Calu3 (cell line): ENCODE data around the gene ADRA1B. TPM values are rescaled to one million over a fixed set of nuclear protein-coding genes. Genes with fewer than 3 reads are reported as not detected.

Experiments
- BruUV-seq: library from RNA; stranded (reverse); fragments of 400-500 nt; replicated peaks from 2 replicates; lab custom pipeline; 2021; lab: Mats Ljungman, UMichigan
- CTCF ChIA-PET: fragments of 300-600 bp; sonication (Branson Sonifier 250); formaldehyde crosslinking; loops from one replicate; lab custom pipeline; 2022; ENCODE audit warnings: antibody characterized with exemption; lab: Charles Lee
- DNase-seq: peaks from one replicate; pipeline ENCODE4 v3.0.0; 2022
- H3K27ac Mint-ChIP-seq: one replicate; pipeline ENCODE4 v1.8.0; 2022; ENCODE audit warnings: mixed read lengths; ENCODE audit not compliant: unreplicated experiment
- H3K27me3 Mint-ChIP-seq: one replicate; pipeline ENCODE4 v1.8.0; 2022; ENCODE audit warnings: mixed read lengths; ENCODE audit not compliant: unreplicated experiment
- H3K36me3 Mint-ChIP-seq: one replicate; pipeline ENCODE4 v1.8.0; 2022; ENCODE audit warnings: mild to moderate bottlenecking, moderate library complexity, mixed read lengths; ENCODE audit not compliant: insufficient read depth, unreplicated experiment
- H3K4me1 Mint-ChIP-seq: one replicate; pipeline ENCODE4 v1.8.0; 2022; ENCODE audit warnings: mild to moderate bottlenecking, low read depth, mixed read lengths; ENCODE audit not compliant: unreplicated experiment
- H3K4me3 Mint-ChIP-seq: one replicate; pipeline ENCODE4 v1.8.0; 2022; ENCODE audit warnings: mild to moderate bottlenecking, low read depth, moderate library complexity, mixed read lengths; ENCODE audit not compliant: unreplicated experiment
- H3K9me3 Mint-ChIP-seq: one replicate; pipeline ENCODE4 v1.8.0; 2022; ENCODE audit warnings: low read depth, mixed read lengths; ENCODE audit not compliant: unreplicated experiment
- intact Hi-C: fragments of 100-400 bp; cut with micrococcal nuclease; formaldehyde crosslinking; loops from one replicate; pipeline ENCODE4 v1.10.0; 2022; ENCODE audit not compliant: unreplicated experiment
- total RNA-seq: library from RNA; stranded (reverse); gene quantifications from 2 replicates; pipeline ENCODE4 v1.2.3, GENCODE V29; 2022
- TF ChIP-seq, protein P1 (sequence below): fragments of 200-600 bp; IDR thresholded peaks from one replicate; pipeline ENCODE4 v1.8.0; 2022; ENCODE audit warnings: antibody characterized with exemption; ENCODE audit not compliant: unreplicated experiment

ADRA1B gene
- total RNA-seq, 1 experiment from 2014 or later = 10.9 TPM

DNA sequence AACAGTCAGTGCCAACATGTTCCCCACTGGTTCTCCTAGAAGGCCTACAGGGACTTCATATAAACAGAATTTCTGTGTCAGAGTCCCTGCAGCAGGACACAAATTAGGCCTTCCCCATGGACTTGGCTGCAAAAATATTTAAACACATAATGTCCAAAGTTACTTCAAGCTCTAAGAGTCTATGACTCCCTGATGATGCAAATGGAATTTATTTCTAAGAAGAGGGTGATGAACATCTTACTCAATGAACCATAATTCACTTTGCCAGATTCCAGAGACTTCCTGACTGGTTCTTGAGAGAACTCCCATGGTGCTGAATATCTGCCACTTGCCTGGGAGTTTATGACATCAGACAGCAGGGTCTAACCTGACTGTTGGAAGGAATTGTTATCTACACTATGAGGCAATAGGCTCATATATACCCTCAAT lies 32.7 kb upstream of the ADRA1B start:
- H3K4me3 Mint-ChIP-seq = no peak overlapping the region
- H3K27me3 Mint-ChIP-seq = no peaks in the 10 kb centered on the region
- intact Hi-C loops = no loop called here
- TF ChIP-seq, protein P1, sequence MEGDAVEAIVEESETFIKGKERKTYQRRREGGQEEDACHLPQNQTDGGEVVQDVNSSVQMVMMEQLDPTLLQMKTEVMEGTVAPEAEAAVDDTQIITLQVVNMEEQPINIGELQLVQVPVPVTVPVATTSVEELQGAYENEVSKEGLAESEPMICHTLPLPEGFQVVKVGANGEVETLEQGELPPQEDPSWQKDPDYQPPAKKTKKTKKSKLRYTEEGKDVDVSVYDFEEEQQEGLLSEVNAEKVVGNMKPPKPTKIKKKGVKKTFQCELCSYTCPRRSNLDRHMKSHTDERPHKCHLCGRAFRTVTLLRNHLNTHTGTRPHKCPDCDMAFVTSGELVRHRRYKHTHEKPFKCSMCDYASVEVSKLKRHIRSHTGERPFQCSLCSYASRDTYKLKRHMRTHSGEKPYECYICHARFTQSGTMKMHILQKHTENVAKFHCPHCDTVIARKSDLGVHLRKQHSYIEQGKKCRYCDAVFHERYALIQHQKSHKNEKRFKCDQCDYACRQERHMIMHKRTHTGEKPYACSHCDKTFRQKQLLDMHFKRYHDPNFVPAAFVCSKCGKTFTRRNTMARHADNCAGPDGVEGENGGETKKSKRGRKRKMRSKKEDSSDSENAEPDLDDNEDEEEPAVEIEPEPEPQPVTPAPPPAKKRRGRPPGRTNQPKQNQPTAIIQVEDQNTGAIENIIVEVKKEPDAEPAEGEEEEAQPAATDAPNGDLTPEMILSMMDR = no peak
- H3K27ac Mint-ChIP-seq = no peak overlapping the region
- no peaks in the 10 kb centered on the region for H3K36me3 Mint-ChIP-seq
- BruUV-seq = no TSS peak
- DNase-seq = no peak
- no peaks in the 10 kb centered on the region for H3K9me3 Mint-ChIP-seq
- H3K4me1 Mint-ChIP-seq = peaks cover 18% of the 10 kb centered on the region
- CTCF ChIA-PET = no interaction called here

- no peak overlapping the region for H3K27ac Mint-ChIP-seq
- intact Hi-C loops = no loop called here
- peaks cover 13% of the 10 kb centered on the region for H3K4me1 Mint-ChIP-seq
- no peak for DNase-seq
- no peaks in the 10 kb centered on the region for H3K36me3 Mint-ChIP-seq
- BruUV-seq = no TSS peak
- H3K4me3 Mint-ChIP-seq = no peak overlapping the region
- H3K27me3 Mint-ChIP-seq = no peaks in the 10 kb centered on the region
- TF ChIP-seq, protein P1 = no peak
- H3K9me3 Mint-ChIP-seq = no peaks in the 10 kb centered on the region
- CTCF ChIA-PET = no interaction called here
These were observed 31.2 kb upstream of the ADRA1B start for GRCh38 chr5:159884917-159885620.

- no TSS peak for BruUV-seq
- intact Hi-C loops = no loop called here
- Mint-ChIP-seq H3K9me3 (no peaks in the 10 kb centered on the region), H3K4me1 (peaks cover 19% of the 10 kb centered on the region), H3K27ac (no peak overlapping the region), H3K36me3 (no peaks in the 10 kb centered on the region), H3K4me3 (no peak overlapping the region), H3K27me3 (no peaks in the 10 kb centered on the region)
- TF ChIP-seq, protein P1 = no peak
- CTCF ChIA-PET = interaction anchor here (0.7 kb wide), 1 partner anchor 21 kb away, joined by 4 read pairs; no protein-coding TSS in a partner anchor
- no peak for DNase-seq
These were observed 30.0 kb upstream of the ADRA1B start for GRCh38 chr5:159886296-159886695.

GRCh38 chr5:159887050-159887449 lies 29.2 kb upstream of the ADRA1B start:
- no peak for DNase-seq
- intact Hi-C loops = no loop called here
- H3K27ac Mint-ChIP-seq = no peak overlapping the region
- no peaks in the 10 kb centered on the region for H3K36me3 Mint-ChIP-seq
- CTCF ChIA-PET = no interaction called here
- no peaks in the 10 kb centered on the region for H3K9me3 Mint-ChIP-seq
- TF ChIP-seq, protein P1 = no peak
- H3K27me3 Mint-ChIP-seq = no peaks in the 10 kb centered on the region
- H3K4me3 Mint-ChIP-seq = no peak overlapping the region
- peaks cover 19% of the 10 kb centered on the region for H3K4me1 Mint-ChIP-seq
- BruUV-seq = no TSS peak
